Caki2 (cell line): ENCODE measurements around the gene APAF1. TPM values are rescaled to one million over a fixed set of nuclear protein-coding genes. Genes with fewer than 3 reads are reported as not detected.
A peak's percentile ranks its signal among the peaks of the same experiment; 100 is the strongest.
"Not testable (repeated sequence)": the region's sequence is repeated elsewhere in the genome, so short reads cannot be mapped to it uniquely, and the experiment has no call there.

Experiments
- DNase-seq: peaks from one replicate; pipeline ENCODE4 v3.0.0-alpha.2; 2015; ENCODE audit warnings: low read depth
- in situ Hi-C: cut with HindIII; loops from 2 replicates; pipeline ENCODE4 v1.10.0; 2016; ENCODE audit warnings: low sequenced_read_pairs, low pct_unique_long_range_greater_than_20kb, mixed read lengths
- total RNA-seq: library from RNA; depleted of rRNA; stranded (reverse); fragments of >200 nt; shearing (Covaris generic); gene quantifications from 2 replicates; pipeline ENCODE4 v1.2.3, GENCODE V29; 2014; ENCODE audit warnings: low replicate concordance

The APAF1 gene
- total RNA-seq, 1 experiment from 2014 or later = 15.2 TPM

GRCh38 chr12:98744680-98745079, 99.6 kb downstream of the APAF1 start:
- DNase-seq = no peak
- in situ Hi-C loops = no loop called here

- in situ Hi-C loops = no loop called here
- no peak for DNase-seq
Measured at GRCh38 chr12:98745578-98746391, 100.7 kb downstream of the APAF1 start.

GRCh38 chr12:98748463-98748862, 103.4 kb downstream of the APAF1 start:
- in situ Hi-C loops = no loop called here
- DNase-seq = no peak

- in situ Hi-C loops = no loop called here
- no peak for DNase-seq
Measured at GRCh38 chr12:98750511-98750910, 105.4 kb downstream of the APAF1 start.

- DNase-seq = no peak
- in situ Hi-C loops = no loop called here
Measured at GRCh38 chr12:98751580-98752115, 106.6 kb downstream of the APAF1 start.

GRCh38 chr12:98752726-98753125, 107.6 kb downstream of the APAF1 start:
- no peak for DNase-seq
- in situ Hi-C loops = no loop called here

GRCh38 chr12:98754095-98754494, 109.0 kb downstream of the APAF1 start:
- in situ Hi-C loops = no loop called here
- DNase-seq = peak; percentile 68

GRCh38 chr12:98755855-98756254, 110.8 kb downstream of the APAF1 start:
- peak; percentile 14 for DNase-seq
- in situ Hi-C loops = not testable (repeated sequence)

GRCh38 chr12:98757455-98757854, 112.4 kb downstream of the APAF1 start:
- in situ Hi-C loops = no loop called here
- DNase-seq = no peak

GRCh38 chr12:98758331-98758730, 113.2 kb downstream of the APAF1 start:
- in situ Hi-C loops = no loop called here
- no peak for DNase-seq

GRCh38 chr12:98763656-98764055, 118.6 kb downstream of the APAF1 start:
- DNase-seq = no peak
- in situ Hi-C loops = no loop called here

- in situ Hi-C loops = no loop called here
- DNase-seq = no peak
Measured at GRCh38 chr12:98767248-98767647, 122.2 kb downstream of the APAF1 start.

- in situ Hi-C loops = no loop called here
- no peak for DNase-seq
Measured at GRCh38 chr12:98769068-98769467, 124.0 kb downstream of the APAF1 start.

- in situ Hi-C loops = no loop called here
- DNase-seq = no peak
Measured at GRCh38 chr12:98770230-98770629, 125.1 kb downstream of the APAF1 start.

GRCh38 chr12:98771811-98772752, 127.0 kb downstream of the APAF1 start:
- in situ Hi-C loops = no loop called here
- no peak for DNase-seq

- in situ Hi-C loops = no loop called here
- no peak for DNase-seq
Measured at GRCh38 chr12:98772818-98773217, 127.7 kb downstream of the APAF1 start.

GRCh38 chr12:98780261-98780660, 135.2 kb downstream of the APAF1 start:
- in situ Hi-C loops = no loop called here
- DNase-seq = no peak

GRCh38 chr12:98783420-98783819, 138.3 kb downstream of the APAF1 start:
- in situ Hi-C loops = no loop called here
- no peak for DNase-seq
